Activated CD8-positive, alpha-beta T cell treated with anti-CD3 and anti-CD28 coated beads for 36 hours (primary cell): Measurements from ENCODE around the gene LKAAEAR1. TPM values are rescaled to one million over a fixed set of nuclear protein-coding genes. Genes with fewer than 3 reads are reported as not detected.

Experiments
- ATAC-seq: fragments of 200-7000 bp; cut with Tn5 transposase; one replicate; pipeline ENCODE4 v1.10.0; 2021; ENCODE audit warnings: mild to moderate bottlenecking, moderate library complexity
- CTCF ChIA-PET: fragments of 350-600 bp; sonication (Branson Sonifier 250); formaldehyde crosslinking; loops from one replicate; lab custom pipeline; 2021; ENCODE audit warnings: antibody characterized with exemption; lab: Charles Lee
- POLR2A ChIA-PET: fragments of 350-600 bp; sonication (Branson Sonifier 250); formaldehyde crosslinking; loops from one replicate; lab custom pipeline; 2021; ENCODE audit warnings: antibody characterized with exemption; lab: Charles Lee
- DNase-seq: peaks from one replicate; pipeline ENCODE4 v3.0.0-alpha.2; 2020
- H3K27ac Mint-ChIP-seq: one replicate; pipeline ENCODE4 v1.8.0; 2021; ENCODE audit warnings: mild to moderate bottlenecking, mixed read lengths
- H3K27me3 Mint-ChIP-seq: one replicate; pipeline ENCODE4 v1.8.0; 2021; ENCODE audit warnings: mixed read lengths
- H3K36me3 Mint-ChIP-seq: one replicate; pipeline ENCODE4 v1.8.0; 2021; ENCODE audit warnings: low read depth, mixed read lengths
- H3K4me1 Mint-ChIP-seq: one replicate; pipeline ENCODE4 v1.8.0; 2021; ENCODE audit warnings: low read depth, mixed read lengths
- H3K4me3 Mint-ChIP-seq: one replicate; pipeline ENCODE4 v1.8.0; 2021; ENCODE audit warnings: mild to moderate bottlenecking, moderate library complexity, mixed read lengths
- H3K9me3 Mint-ChIP-seq: one replicate; pipeline ENCODE4 v1.8.0; 2021; ENCODE audit warnings: mixed read lengths
- intact Hi-C: fragments of 100-400 bp; cut with micrococcal nuclease; formaldehyde crosslinking; loops from one replicate; pipeline ENCODE4 v1.10.0; 2022
- microRNA-seq: library from miRNA; unstranded; fragments of <30 nt; microRNA quantifications from one replicate; pipeline ENCODE4 v1.2.0, GENCODE V29; 2022; ENCODE audit warnings: borderline microRNAs expressed, borderline replicate concordance
- total RNA-seq, 2 experiments: library from RNA; stranded (reverse); gene quantifications; one replicate each; pipeline ENCODE4 v1.2.3, GENCODE V29; 2021
- TF ChIP-seq, protein P1 (sequence below): fragments of 200-600 bp; IDR thresholded peaks from one replicate; pipeline ENCODE4 v1.8.0; 2022; ENCODE audit warnings: antibody characterized with exemption, mild to moderate bottlenecking

LKAAEAR1 gene
- total RNA-seq, 2 experiments from 2014 or later, result 0.43 TPM

DNA sequence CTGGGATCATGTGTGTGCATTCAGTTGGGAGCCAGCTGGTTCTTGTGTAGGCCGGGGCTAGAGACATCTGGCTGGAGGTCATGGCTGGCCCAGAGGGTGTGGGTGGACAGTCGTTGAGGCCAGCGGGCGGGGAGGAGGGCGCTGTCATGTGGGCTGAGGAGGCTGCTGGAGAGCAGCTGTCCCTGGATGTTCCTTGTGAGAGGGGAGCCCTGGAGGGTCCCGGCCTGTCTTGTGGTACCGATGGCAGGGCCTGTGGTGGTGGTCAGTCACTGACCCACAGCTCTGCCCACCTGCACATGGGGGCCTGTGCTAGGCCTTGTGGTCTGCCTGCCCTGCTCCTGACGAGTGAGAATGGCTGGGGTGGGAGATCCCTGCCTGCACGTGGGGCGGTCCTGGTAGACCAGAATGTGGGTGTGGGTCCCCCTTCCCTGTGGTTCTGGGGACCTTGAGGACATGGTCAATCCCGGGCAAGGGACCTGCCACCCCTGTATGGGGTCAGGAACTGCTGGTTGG, 50.2 kb downstream of the LKAAEAR1 start:
- peaks cover 15% of the 10 kb centered on the region for H3K36me3 Mint-ChIP-seq
- no peak overlapping the region for H3K4me3 Mint-ChIP-seq
- CTCF ChIA-PET, result interaction anchor here (0.7 to 1.3 kb wide), 2 partner anchors 10 to 31 kb away, joined by 3 to 4 read pairs; no protein-coding TSS in a partner anchor
- intact Hi-C loops, result loop anchor here (10.0 kb wide), 1 partner anchor 49 kb away; the partner anchor contains the start of gene PRPF6
- H3K9me3 Mint-ChIP-seq, result no peaks in the 10 kb centered on the region
- POLR2A ChIA-PET, result interaction anchor here (0.6 kb wide), 1 partner anchor 27 kb away, joined by 3 read pairs; no protein-coding TSS in a partner anchor
- peaks cover 2% of the 10 kb centered on the region for H3K27me3 Mint-ChIP-seq
- H3K27ac Mint-ChIP-seq, result peak overlapping the region; percentile 94
- TF ChIP-seq, protein P1, sequence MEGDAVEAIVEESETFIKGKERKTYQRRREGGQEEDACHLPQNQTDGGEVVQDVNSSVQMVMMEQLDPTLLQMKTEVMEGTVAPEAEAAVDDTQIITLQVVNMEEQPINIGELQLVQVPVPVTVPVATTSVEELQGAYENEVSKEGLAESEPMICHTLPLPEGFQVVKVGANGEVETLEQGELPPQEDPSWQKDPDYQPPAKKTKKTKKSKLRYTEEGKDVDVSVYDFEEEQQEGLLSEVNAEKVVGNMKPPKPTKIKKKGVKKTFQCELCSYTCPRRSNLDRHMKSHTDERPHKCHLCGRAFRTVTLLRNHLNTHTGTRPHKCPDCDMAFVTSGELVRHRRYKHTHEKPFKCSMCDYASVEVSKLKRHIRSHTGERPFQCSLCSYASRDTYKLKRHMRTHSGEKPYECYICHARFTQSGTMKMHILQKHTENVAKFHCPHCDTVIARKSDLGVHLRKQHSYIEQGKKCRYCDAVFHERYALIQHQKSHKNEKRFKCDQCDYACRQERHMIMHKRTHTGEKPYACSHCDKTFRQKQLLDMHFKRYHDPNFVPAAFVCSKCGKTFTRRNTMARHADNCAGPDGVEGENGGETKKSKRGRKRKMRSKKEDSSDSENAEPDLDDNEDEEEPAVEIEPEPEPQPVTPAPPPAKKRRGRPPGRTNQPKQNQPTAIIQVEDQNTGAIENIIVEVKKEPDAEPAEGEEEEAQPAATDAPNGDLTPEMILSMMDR, result no peak
- H3K4me1 Mint-ChIP-seq, result peaks cover 40% of the 10 kb centered on the region
- DNase-seq, result no peak
- no peak for ATAC-seq

Small RNA genes lying within 50 kb of the gene (microRNA-seq; reads per million reads assigned to microRNA genes)
- 1.5 reads per million for gene MIR6813

Other genes with a start within 250 kb of the LKAAEAR1 start
- not detected for gene ABHD16B, start 222.9 kb downstream of the LKAAEAR1 start, total RNA-seq
- gene TPD52L2, start 219.1 kb downstream of the LKAAEAR1 start, total RNA-seq, result 10 to 100 TPM; 43.1 to 44.6 TPM
- gene DNAJC5, start 189.3 kb downstream of the LKAAEAR1 start, total RNA-seq, result 10 to 100 TPM; 32.2 to 32.5 TPM
- 10 to 100 TPM; 31.5 to 32.6 TPM for gene UCKL1, start 128.0 kb downstream of the LKAAEAR1 start, total RNA-seq
- 1 to 10 TPM; 7.5 to 8.6 TPM for gene ZNF512B, start 114.5 kb downstream of the LKAAEAR1 start, total RNA-seq
- 10 to 100 TPM; 17.4 to 17.5 TPM for gene SAMD10, start 104.8 kb downstream of the LKAAEAR1 start, total RNA-seq
- gene PRPF6, start 103.3 kb downstream of the LKAAEAR1 start, total RNA-seq, result 10 to 100 TPM; 53.0 to 55.5 TPM
- gene C20orf204, start 48.2 kb downstream of the LKAAEAR1 start, total RNA-seq, result 1 to 10 TPM; 2.8 to 4.7 TPM
- not detected for gene SOX18, start 34.8 kb downstream of the LKAAEAR1 start, total RNA-seq
- gene TCEA2, start 21.2 kb downstream of the LKAAEAR1 start, total RNA-seq, result 10 to 100 TPM; 30.0 to 33.0 TPM
- 10 to 100 TPM; 42.5 to 44.1 TPM for gene RGS19, start 4.9 kb downstream of the LKAAEAR1 start, total RNA-seq
- gene OPRL1, start 4.3 kb downstream of the LKAAEAR1 start, total RNA-seq, result under 1 TPM; 0.61 to 0.63 TPM
- not detected for gene NPBWR2, start 23.2 kb upstream of the LKAAEAR1 start, total RNA-seq
- gene MYT1, start 80.1 kb upstream of the LKAAEAR1 start, total RNA-seq, result not detected
- 10 to 100 TPM; 26.0 to 28.6 TPM for gene PCMTD2, start 171.3 kb upstream of the LKAAEAR1 start, total RNA-seq